ENCODE results near the gene CRYGS. TPM values are rescaled to one million over a fixed set of nuclear protein-coding genes. Genes with fewer than 3 reads are reported as not detected.
"Not testable (repeated sequence)": the region's sequence is repeated elsewhere in the genome, so short reads cannot be mapped to it uniquely, and the experiment has no call there.

Gene CRYGS
- 0.24 and 0.31 TPM in 2 replicates for total RNA-seq (2014; rRNA removed; shearing (Covaris generic))

DNA sequence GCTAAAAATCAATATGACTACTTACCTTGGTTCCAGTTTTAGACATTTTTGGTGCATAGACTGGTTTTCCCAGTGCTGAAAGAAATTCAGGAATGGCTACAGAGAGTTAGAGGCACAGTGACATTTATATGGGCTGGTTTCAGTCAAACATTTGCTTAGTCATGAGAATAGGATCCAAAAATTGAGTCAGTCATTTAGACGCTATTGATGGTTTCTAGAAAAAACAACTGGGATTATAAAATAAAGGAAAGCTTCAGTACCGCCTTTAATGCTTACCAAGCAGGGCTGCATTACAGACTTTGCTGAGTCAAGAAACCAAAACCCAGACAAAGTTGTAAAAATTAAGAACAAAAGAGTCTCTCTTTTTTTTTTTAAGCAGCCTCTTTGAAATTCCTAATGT lies at the start of gene CRYGS:
Gene CRYGS, minus strand, starts transcription at position 100 of the 400 bp plus-strand sequence. Its CDS starts 54 bp downstream, at position 46.
- no peak for DNase-seq (ENCODE audit: low spot score)

DNA sequence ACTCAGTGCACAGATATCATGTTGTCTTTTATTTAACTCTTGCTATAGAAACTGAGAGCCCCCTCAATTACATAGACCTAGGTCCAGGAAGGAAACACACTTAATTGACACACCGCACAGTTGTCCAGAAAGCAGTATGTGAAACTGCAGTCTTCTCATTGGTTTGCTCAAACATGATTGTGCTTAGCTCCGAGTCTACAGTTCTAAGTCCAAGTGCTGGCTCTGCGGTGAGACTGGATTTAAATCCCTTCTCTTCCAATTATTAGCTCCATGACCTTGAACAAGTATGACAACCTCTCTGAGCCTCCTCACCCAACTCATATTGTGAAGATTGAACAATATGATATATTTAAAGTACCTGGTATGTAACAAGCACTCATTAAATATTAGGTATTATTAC lies 49.7 kb upstream of the CRYGS start:
- DNase-seq (ENCODE audit: low spot score), result no peak

DNA sequence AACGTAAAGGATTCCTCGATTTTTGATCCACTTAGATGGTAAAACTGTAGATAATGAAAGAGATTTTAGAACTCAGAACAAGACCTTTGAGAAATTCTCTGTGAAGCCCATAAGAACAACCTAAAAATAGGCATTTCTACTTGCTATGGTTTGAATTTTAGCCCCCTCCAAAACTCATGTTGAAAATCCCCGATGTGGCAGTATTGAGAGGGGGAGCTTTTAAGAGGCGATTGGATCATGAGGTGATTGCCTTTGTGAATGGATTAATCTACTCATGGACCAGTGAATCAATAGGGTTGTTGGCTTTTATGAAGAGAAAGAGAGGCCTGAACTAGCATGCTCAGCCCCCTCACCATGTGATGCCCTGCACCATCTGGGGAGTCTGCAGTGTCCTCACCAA lies 48.5 kb upstream of the CRYGS start:
- no peak for DNase-seq (ENCODE audit: low spot score)

DNA sequence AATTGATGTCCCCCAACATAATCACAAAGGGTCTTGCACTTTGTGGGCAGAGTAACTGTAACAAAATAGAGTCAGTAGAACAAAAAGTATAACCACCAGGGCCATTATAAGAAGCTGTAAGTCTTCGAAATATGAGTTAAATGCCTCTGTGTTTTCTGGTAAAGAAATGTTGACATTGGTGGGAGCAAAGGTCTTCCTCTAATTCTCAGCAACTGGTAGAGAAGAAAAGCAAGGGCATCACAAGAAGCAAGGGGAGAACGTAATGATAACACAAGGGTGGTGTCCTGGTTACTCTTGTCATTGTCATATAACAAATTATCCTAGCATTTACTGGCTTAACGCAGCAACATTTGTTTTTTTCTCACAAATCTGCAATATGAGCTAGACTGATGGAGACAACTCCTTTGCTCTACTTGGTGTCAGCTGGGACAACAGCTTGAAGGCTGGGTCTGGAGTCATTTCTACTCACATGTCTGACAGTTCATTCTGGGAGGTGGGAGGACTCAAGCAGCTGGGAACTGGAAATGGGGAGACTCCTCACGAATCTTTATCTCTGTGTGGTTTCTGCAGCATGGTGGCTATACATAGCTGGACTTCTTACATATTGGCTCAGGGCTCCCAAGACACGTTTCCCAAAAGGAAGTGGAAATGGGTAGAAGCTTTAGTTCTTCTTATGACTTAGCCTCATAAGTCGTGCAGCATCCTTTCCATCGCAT lies 46.6 kb upstream of the CRYGS start:
- DNase-seq (ENCODE audit: low spot score), result no peak

DNA sequence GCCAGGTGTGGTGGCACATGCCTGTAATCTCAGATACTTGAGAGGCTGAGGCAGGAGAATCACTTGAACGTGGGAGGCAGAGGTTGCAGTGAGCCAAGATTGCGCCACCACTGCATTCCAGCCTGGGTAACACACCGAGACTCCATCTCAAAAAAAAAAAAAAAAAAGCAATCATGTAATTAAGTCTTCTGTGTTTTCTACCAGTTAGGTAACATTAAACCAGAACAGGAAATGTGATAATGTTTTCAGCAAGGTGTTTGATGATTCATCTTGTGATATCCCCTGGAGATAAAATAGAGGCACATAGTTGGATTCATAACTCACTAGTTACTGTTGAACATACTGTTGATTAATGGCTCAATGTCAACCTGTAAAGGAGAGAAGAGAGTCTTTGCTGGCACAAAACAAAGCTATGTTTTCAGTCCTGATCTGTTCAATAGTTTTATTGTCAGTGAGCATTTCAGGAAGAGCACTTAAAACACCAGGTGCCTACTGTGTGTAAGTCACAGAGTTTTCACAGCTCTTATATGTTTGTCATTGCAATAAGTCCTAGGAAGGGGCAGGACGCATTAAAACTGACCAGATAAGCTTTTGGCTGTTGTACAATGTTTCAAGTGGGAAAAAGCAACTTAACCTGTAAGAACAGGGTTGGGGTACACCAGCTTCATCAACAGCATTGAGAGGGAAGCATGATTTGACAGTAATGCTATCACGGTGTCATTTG lies 45.8 kb upstream of the CRYGS start:
- DNase-seq (ENCODE audit: low spot score), result peak; percentile 57

DNA sequence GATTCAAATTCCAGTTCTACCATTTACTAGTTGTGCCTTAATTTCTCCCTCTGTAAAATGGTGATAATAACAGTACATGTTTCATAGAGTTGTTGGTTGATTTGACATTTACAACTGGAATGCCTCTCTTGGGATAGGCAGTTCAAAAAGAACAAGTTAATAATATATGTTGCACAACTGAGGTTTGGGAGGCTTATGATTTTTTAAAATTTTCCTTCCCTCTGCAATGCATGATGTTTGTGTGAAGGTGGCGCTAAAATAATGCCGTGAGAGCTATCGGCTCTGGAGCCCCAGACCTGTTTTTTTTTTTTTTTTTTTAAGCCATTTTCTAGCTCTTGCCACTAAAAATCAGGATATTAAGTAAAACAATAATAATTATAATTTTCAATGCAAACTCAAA lies 44.9 kb upstream of the CRYGS start:
- no peak for DNase-seq (ENCODE audit: low spot score)

DNA sequence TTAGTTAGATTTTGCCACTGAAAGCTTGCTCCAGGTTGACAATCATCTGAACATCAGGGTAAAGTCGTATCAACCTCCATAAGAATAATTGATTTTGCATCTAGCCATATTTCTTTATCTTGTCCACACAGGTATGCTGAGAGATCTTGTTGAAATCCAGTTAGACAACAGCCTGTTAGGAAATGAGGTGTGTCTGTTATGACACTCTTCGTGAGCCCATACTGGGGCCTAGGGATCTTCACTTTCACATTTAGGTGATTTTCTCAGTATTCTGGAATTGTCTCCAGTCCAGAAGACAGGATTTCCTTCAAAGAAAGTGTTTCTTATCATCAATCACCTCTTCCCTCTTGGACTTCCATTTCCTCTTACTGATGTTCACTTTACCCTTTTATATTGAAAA lies 44.5 kb upstream of the CRYGS start:
- DNase-seq (ENCODE audit: low spot score), result no peak

DNA sequence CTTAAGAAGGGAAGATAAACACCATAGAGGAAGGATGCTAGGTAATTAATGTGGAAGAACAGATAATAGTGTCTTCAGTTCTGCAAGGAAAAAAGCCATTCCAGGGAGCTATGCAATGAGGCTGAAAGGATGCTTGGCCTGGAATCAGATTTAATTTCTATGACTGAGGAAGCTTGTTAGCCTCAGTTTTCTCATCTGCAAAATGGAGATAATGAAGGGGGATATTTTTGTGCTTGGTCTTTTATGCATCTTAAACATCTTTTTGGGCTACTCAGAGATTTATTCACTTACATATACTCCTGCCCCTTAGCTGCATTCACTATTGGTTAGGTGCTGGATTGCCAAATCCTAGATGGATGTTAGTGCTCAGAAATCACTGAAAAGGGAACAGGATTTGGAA lies 43.0 kb upstream of the CRYGS start:
- DNase-seq (ENCODE audit: low spot score), result no peak

DNA sequence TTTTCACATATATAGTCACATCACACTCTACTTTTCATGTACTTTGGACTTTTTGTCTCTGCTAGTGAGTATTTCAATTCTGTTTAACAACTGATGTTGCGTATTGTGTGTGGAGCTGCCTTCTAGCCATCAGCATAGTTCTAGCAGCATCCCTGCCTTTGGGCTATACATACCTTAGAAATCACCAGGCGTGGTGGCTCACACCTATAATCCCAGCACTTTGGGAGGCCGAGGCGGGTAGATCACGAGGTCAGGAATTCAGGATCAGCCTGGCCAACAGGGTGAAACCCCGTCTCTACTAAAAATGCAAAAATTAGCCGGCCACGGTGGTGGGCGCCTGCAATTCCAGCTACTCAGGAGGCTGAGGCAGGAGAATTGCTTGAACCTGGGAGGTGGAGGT lies 42.1 kb upstream of the CRYGS start:
- not testable (repeated sequence) for DNase-seq (ENCODE audit: low spot score)

DNA sequence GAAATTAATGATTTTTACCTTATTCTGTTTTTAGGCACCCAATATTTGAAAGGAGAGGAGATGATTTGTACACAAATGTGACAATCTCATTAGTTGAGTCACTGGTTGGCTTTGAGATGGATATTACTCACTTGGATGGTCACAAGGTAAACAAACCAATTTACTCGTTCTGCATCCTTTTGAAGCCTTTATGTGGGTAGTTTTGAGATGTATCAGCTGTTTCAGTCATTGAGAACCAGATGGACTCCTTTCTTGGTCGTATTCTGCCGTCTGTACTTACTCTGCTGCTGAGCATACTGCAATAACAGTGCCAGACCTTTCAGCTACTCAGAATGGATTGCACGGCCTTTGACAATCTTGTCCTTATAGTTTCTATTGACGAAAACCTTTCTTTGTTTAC lies 39.7 kb upstream of the CRYGS start:
- no peak for DNase-seq (ENCODE audit: low spot score)

DNA sequence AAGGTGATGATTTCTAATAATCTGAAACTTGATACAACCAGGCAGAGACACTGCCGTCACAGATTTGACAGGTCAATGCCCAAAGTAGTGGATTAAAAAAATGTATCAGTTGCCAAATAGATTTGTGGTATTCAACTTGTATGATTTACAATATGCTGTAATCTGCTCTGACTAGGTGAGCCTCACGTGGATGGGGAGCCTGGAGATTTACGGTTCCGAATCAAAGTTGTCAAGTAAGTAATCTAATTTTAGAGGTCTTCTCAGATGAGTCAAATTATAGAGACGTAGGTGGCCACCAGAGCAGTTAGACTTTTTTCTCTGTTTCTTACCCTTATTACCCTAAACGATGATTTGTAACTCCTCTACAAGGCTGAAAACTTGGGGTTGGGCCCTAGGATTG lies 38.4 kb upstream of the CRYGS start:
- no peak for DNase-seq (ENCODE audit: low spot score)

DNA sequence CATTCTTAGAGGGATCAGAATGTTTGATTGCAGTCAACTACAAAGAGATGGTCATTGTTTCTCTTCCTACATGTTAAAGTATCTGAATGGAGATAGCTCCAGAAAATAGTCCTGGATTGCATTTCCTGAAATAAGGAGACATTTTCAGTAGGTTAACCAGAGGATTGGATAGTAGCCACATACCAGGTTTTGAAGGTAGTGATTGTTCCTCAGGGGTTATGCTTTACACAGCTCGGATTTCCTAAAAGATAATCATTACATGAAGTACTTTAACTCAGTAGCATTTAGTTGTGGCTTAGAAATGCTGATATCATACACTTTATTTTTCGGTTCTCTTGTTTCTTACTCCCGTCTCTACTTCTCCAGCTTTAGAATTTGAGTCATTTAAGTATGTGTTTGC lies 36.6 kb upstream of the CRYGS start:
- no peak for DNase-seq (ENCODE audit: low spot score)

DNA sequence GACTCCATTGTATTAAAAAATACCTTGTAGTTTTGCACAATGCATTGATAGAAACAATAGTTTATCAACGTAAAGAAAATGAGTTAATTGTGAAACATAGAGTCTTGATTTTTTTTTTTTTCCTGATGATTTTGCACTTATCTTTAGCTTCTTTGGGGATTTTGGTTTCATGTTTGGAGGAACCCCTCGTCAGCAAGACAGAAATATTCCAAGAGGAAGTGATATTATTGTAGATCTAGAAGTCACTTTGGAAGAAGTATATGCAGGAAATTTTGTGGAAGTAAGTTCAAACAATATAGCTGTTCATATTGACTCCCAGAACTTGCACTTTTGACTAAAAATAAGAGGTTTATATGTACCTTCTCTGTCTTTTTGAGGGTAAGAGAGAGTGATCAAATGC lies 33.3 kb upstream of the CRYGS start:
- DNase-seq (ENCODE audit: low spot score), result no peak

DNA sequence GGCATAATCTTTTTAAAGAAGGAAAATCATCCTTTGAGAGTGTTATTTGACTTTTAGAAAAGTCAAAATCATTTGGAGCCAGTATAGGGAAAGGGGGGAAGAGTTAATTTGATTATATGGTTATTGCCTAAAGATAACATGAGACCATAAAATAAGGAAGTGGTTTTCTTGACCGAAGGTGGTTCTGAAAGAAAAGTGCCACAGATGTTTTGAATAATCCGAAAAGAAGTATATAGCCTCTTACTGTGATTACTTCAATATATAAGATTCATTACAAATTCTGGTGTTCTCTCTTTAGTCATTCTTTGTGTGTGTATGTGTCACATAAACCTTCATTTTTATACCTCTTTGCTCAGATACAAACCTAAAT lies 27.4 kb upstream of the CRYGS start:
- DNase-seq (ENCODE audit: low spot score), result no peak

DNA sequence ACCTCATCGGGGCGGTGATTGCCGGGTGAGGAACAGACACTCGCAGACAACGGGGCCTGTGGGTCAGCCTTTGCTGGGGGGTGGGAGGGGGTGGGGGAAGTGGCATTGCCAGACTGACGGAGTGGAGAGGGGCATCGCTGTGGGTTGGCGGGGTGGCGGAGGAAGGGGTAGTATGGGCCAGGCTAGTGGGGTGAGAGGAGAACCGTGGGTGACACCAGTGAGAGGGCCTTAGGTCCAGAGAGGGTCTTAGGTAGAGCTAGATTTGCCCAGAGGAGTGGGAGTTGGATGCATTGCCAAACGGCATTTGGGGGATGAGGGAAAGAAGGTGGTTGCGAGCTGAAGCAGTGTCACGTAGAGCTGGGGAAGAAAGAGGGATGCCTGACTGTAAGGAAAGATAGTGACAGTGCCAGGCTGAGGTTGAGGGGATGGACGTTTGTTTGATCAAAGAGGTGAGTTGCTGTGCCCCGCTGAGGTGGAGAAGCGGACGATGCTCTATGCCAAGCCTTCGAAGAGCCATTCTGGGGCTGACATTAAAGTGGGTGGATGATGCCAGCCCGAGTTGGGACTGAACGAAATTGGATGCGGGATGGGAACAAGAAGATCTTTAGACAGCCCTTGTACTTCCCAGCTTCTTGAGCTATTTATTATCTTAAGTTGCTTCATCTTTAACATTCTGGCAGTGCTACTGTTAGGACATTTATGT lies 26.9 kb upstream of the CRYGS start:
- DNase-seq (ENCODE audit: low spot score), result no peak

DNA sequence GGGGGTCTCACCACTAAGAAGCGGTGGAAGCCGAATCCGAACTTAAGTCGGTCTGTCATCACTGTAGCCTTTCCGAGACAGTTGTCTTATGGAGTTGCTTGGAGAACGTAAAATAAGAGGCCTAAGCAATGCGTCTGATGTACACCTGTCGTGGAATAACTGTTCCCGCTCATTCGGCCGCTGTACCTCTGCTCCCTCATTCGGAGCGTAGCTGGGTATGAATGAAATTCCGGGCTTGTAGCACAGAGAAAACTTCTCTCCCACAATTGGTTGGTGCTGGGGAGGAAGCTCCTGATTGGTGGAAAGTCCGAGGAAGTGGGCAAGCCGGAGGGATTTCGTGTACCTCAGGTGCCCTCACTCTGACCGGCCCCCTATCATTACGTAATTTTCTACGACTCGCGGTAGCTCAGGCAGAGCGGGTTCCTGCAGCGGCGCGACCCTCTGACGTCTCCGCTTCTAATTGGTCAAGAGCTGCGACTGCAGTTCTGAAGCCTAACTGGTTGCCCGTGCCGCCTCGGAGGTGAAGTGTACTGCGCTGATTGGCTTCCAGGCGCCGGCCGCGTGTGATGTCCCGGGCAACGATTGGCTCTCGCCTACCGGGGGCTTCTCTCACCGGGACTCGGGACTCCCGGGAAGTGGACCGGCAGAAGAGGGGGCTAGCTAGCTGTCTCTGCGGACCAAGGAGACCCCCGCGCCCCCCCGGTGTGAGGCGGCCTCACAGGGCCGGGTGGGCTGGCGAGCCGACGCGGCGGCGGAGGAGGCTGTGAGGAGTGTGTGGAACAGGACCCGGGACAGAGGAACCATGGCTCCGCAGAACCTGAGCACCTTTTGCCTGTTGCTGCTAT lies 26.1 kb upstream of the CRYGS start, which contains the start of gene DNAJB11:
Gene DNAJB11, plus strand, starts transcription at position 625 of the 845 bp plus-strand sequence. Its CDS starts 178 bp downstream, at position 803.
- peak; percentile 100 for DNase-seq (ENCODE audit: low spot score)

DNA sequence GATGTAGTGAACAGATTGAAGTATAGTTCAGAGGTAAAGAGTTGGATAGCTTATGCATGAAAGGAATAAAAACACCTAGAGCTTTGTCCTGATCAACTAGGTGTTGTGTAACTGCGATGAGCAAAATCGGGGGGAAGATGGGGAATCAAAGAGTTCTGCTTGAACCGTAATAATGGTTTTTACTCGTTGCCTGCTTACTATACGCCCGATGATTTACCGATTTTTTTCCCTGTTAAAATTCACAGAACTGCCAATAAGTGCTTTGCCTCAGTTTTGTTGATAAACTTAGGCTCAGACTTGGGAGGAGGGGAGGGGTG lies 25.6 kb upstream of the CRYGS start:
- no peak for DNase-seq (ENCODE audit: low spot score)

DNA sequence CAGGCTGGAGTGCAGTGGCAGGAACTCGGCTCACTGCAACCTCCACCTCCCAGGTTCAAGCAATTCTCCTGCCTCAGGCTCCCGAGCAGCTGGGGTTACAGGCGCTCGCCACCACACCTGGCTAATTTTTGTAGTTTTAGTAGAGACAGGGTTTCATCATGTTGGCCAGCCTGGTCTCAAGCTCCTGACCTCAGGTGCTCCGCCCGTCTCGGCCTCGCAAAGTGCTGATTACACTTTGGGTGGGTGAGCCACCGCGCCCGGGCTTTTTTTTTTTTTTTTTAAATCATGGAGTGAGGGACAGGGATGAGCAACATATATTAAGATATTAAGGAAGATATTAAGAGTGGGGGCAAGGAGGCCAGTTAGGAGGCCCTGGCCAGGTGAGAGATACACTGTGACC lies 25.2 kb upstream of the CRYGS start:
- DNase-seq (ENCODE audit: low spot score), result not testable (repeated sequence)

DNA sequence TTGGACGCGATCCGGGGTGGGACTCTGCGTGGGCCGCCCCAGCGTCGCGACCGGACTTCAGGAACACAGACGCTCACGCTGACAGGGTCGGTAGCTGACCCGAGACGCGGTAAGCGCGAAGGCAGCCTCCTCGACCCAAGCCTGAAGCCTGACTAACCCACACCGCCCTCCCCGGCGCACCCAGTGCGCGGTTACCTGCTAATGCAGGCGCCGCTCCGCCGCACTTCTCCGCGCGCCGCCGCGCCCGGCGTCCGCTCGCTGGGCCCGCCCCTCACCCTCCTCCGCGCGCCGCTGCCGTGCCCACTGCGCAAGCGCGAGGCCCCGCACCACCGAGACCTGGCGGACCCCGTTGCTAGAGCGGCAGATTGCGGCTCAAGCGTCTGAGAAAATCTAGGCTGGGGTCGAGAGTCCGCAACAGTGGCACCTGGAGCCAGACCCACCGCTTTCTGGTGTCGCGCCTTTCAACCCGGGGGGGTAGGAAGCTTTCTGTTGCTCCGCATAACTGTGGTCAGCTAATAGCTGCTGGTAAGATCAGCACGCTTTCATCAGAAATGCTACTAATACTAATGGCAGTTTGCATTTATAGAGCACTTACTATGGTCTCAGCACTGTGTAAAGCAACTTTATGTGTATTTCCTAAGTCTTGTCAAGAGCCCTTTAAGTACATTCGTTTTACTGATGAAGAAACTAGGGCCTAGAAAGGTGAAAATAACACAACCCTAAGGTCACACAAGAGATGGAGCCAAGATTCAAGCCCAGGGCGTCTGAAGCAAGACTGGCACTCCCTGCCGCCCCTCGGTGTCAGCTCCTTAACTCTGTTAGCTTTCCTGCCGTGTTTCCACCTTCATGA lies 23.1 kb upstream of the CRYGS start, which contains the start of gene TBCCD1:
Gene TBCCD1, minus strand, starts transcription at position 268 of the 850 bp plus-strand sequence. CDS start 3,010 bp downstream, outside the sequence.
- DNase-seq (ENCODE audit: low spot score), result peak; percentile 73

DNA sequence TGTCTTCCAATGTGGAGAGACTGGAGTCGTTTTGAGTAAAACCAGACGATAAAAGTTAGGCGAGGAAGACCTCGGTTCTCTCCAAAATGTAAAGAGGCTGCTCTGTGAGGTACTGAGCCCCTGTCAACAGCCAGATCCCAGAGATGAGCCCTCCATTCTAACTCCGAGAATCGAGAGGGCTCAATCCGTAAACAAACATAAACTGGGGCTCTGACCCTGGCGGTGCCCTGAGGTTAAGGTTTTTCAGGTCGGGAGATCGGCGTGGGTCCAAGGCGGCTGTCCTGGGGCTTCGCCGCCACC lies 22.5 kb upstream of the CRYGS start:
- DNase-seq (ENCODE audit: low spot score), result peak; percentile 4

DNA sequence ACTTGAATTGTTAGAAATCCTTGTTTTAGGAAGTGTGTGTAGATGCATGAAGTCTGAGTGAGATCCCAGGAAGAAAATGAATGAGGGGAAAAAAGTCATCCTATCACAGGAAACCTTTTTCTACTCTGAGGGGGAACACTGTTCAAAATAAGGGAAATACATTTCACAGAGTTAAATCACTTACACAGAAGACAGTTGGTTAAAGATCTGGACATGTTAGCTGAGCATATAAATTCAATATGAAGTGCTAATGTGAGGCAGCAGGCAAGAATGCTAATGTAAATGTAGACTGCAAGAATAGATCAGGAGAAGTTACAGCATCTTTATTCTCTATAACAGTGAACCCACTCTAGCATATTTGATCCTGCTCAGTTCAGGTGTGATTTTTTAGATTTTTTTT lies 20.4 kb upstream of the CRYGS start:
- no peak for DNase-seq (ENCODE audit: low spot score)
